ENCODE results near the gene TMEM259.

Gene TMEM259

GRCh38 chr19:988081-988480, 32.8 kb downstream of the TMEM259 start:
- H3K4me3 ChIP-seq (replicated peaks; ENCODE audit: low read depth, low read length): no peak overlapping the region
- DNase-seq (ENCODE audit: low read depth): no peak
- TF ChIP-seq CTCF (IDR thresholded peaks at IDR 0.05; ENCODE audit: low read length, missing control alignments): no peak

DNA sequence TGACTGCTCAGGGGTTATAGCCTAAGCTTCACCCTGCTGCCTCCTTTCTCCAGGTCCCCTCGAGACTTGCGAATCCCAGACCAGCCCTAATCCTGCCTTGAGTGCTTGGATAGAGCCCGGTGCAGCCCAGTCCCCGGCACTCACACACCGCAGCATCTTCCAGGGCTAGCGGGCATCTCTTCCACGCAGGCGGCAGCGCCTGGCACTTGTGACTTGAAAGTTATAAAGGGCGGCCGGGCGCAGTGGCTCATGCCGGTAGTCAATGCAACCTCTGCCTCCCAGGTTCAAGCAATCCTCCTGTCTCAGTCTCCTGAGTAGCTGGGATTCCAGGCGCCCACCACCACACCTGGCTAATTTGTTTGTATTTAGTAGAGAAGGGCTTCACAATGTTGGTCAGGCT, 34.8 kb downstream of the TMEM259 start:
- no peak overlapping the region for H3K4me3 ChIP-seq (replicated peaks; ENCODE audit: low read depth, low read length)
- DNase-seq (ENCODE audit: low read depth): no peak
- TF ChIP-seq CTCF (IDR thresholded peaks at IDR 0.05; ENCODE audit: low read length, missing control alignments): no peak

- peak within 1 kb of the TSS; percentile 96 for H3K4me3 ChIP-seq (replicated peaks; ENCODE audit: low read depth, low read length)
- DNase-seq (ENCODE audit: low read depth): peak; percentile 87
- no peak for TF ChIP-seq CTCF (IDR thresholded peaks at IDR 0.05; ENCODE audit: low read length, missing control alignments)
These were observed 36.6 kb downstream of the TMEM259 start, which contains the start of gene WDR18 for GRCh38 chr19:984165-984967. Gene WDR18 (plus strand): TSS chr19:984345. CDS start chr19:984354, 9 bp downstream.

DNA sequence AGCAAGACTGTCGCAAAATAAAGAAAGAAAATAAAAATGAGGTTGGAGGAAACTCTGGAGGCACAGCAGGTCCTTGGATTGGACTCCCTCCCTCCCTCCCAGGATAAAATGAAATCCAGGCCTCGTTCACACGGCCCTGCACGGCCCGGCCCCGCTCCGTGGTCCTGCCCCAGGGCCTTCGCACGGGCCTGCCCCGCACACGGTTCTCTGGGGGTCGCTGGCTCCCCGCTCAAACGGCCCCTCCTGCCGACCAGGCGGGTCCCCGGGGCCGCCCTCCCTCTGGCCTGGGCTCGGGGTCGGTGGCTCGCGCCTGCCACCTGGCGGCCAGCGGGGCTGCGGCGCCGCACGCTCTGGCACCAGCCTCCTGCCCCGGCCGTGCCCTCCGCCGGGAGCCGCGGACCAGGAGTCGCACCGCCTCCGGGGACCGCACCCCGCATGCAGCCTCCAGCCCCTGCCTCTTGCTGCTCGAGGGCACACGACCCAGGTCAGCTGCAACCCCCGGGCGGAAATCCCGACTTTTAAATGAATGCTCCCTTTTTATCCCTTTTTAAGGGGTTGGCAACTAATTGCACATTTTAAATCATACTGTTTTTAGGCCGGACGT, 38.3 kb downstream of the TMEM259 start:
- H3K4me3 ChIP-seq (replicated peaks; ENCODE audit: low read depth, low read length): peak overlapping the region; percentile 34
- peak; percentile 52 for DNase-seq (ENCODE audit: low read depth)
- peak; percentile 14 for TF ChIP-seq CTCF (IDR thresholded peaks at IDR 0.05; ENCODE audit: low read length, missing control alignments)

DNA sequence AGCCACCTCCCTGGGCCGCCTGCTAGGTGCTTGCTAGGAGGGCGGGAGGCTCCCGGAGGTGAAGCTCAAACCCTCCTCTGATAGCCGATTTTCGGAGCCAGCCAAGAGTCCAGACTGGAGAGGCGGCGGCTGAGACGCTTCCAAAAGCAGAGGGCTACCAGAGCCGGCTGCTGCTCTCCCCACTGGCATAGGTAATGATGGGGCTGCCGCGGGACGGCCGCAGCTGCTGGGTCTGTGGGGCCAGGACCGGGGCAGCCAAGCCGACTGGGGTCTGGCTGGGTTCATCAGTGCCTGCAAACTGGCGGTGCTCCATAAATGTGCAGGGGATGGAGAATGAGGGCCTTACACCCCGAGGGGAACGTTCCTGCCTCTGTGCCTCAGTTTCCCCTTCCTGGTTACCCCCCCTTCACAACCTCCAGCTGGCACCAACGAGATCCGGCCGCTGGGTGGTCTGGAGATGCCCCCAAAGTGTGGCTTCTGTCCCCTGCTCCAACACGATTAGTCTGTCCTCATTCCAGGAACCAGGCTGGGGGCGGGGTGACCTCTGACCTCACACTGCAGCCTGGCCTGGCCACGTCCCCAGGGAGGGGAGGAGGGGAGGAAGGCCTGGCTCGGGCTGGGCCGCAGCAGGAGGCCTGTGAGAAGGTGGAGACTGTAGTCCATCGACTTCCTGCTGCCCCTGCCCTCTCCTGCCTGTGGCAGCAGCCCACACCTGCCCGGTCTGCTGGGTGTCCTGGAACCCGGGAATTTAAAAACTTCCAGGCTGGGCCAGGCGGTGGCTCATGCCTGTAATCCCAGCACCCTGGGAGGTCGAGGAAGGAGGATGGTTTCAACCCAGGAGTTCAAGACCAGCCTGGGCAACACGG, 40.6 kb downstream of the TMEM259 start:
- no peak overlapping the region for H3K4me3 ChIP-seq (replicated peaks; ENCODE audit: low read depth, low read length)

More for the DNA sequence above, 40.6 kb downstream of the TMEM259 start:
- no peak for TF ChIP-seq CTCF (IDR thresholded peaks at IDR 0.05; ENCODE audit: low read length, missing control alignments)
- no peak for DNase-seq (ENCODE audit: low read depth)

Data from fibroblast of pulmonary artery (primary cell).